GM18951 (cell line): Measurements from ENCODE around the gene CAMTA1.

Experiments
- POLR2A ChIP-seq: IDR thresholded peaks from 4 replicates; pipeline ENCODE4 v1.6.1; 2011; ENCODE audit warnings: mild to moderate bottlenecking; ENCODE audit not compliant: insufficient read length, insufficient read depth; ENCODE audit errors: extremely low read depth
- in situ Hi-C: fragments of 300-500 bp; cut with MboI; formaldehyde crosslinking; loops from one replicate; pipeline ENCODE4 v1.12.0; 2022; ENCODE audit warnings: low sequenced_read_pairs, mixed read lengths, inconsistent platforms; ENCODE audit not compliant: unreplicated experiment

CAMTA1 gene

DNA sequence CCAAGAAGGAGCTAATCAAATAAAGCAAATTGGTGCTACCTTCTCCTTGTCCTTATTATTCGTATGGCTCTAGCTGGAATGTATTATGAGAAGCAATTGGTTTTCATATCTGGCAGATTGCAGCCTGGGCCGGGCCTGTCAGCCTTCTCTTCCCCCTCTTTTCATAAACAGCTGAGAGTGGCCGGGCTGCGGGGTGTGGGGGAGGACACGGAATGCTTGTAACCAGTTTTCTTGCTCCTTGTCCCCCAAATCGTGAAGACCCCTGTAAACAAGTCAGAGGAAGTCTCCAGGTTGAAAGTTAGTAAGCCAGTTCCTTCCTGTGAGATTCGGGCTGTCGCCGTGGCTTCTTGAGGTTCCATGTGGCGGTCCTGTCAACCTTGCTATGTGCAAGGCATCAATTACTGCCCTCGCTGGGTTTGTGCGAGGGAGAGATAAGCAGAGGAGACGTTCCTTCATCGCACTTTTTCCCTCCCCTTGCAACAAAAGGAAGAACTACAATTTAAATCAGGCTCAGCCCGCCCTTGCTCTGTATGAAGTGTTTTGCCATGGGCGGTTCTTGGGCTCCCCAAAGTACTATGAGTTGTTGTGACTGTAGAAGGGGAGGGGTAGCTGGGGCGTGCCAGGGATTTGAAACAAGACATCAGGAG, 450.7 kb downstream of the CAMTA1 start:
- in situ Hi-C loops: no loop called here
- TF ChIP-seq POLR2A: no peak

DNA sequence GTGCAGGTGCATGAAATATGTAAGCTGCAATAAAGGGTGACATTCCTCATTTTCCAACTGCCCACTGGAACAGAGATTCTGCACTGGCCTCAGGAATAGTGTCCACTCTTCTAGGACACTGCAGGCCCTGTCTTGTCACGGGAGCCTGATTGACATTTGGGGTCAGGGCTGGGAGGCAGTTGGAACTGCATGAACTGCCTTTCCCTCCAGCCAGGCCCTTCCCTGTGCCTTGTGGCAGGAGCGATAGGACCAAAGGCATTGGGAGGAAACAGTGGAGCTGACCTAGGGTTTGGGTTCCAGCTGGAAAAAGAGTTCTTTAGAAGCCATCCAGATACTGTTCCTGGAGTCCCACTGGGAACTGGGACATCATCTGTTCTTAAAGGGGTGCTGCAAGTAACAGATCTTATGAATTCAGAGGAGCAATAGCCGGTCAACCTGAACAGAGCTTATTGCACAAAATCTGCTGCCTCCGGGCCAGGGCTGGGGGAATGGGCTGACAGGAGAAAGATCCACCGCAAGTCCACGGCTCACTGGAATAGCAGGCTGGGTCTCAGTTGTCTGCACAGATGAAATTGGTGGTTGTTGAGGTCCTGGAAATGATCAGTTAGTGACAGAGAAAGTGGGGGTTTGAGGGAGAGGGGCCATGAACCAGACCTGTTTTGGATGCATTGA, 451.7 kb downstream of the CAMTA1 start:
- in situ Hi-C loops: no loop called here
- no peak for TF ChIP-seq POLR2A

DNA sequence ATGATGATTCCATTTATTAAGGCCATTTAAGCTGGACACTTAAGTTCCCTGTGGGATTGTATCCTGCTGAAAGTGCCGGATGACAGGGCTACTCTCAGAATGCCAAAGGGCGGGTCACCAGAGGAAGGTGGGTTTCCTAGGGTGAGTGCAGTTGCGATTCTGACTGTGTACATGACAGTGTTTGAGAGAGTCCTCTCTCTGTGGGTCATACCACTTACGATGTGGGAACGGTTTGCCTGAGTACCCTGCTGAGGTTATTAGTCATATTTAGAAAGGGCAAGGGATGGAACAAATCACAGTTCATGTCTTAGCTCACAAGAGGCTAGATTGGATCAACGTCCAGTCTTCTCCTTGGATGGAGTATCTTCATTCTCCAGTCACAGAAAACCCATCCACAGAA, 461.9 kb downstream of the CAMTA1 start:
- in situ Hi-C loops: no loop called here
- no peak for TF ChIP-seq POLR2A

DNA sequence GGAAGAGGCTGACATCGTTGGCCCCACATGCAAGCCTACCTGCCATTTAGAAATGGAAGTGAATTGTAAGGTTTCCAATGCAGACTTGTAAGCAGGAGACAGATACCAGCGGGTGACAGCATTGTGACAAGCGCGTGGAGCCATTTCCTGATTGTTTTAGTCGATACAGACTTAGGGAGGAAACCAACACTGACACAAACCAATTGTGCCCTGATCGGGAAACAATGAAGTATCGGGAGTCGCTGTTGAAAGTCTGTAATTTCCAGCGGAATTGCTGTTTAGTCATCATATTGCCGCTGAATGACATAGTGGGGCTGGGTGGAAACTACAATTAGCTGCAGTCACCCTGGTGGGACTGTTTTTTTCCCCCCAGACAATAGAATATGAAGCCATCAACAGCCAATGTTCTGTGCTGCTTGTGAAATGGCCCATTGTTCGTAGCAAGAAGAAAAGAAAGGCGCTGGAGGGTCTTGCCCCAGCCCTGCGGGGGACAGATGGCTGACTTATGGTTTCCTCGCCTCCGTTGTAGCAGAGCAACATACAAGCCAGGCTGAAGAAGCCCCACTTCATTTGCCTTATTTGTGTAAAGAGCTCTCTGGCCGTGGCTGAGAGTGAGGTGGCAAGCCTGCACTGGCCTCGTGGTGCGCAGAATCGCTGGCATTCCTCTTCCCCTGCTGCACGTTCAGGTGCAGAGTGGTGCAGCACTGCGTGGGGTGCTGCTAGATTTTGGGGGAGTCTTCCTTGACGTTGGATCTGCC, 462.7 kb downstream of the CAMTA1 start:
- in situ Hi-C loops: no loop called here
- TF ChIP-seq POLR2A: no peak

DNA sequence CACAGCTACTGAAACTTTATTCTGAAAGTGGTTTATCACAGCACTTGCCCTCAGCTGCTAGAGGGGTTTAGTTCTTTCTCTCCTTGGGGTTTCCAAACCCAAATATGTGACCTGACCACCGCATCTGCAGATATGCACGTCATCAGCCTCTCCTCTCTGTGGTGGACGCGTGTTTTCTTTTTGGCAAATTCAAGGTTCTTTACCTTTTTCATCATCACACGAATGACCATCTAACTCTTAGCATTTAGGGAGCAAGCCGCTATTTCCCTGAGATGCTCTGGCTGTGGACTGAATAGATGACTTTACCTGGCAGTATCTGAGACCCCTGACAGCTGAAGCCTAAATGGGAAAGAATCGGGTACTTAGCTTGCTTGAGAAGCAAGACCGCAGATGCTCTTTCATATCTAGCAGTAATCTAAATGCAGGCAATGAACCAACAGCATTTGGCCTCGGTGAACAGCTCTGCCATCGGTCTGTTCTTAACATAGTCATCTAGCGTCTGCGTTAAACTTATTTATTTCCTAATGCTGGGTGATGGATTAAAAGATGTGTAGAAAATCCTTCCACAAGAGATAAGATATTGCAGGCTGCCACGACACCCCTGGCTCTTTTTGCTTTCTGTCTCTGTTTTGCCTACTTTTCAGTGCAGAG, 463.4 kb downstream of the CAMTA1 start:
- TF ChIP-seq POLR2A: no peak
- in situ Hi-C loops: no loop called here

DNA sequence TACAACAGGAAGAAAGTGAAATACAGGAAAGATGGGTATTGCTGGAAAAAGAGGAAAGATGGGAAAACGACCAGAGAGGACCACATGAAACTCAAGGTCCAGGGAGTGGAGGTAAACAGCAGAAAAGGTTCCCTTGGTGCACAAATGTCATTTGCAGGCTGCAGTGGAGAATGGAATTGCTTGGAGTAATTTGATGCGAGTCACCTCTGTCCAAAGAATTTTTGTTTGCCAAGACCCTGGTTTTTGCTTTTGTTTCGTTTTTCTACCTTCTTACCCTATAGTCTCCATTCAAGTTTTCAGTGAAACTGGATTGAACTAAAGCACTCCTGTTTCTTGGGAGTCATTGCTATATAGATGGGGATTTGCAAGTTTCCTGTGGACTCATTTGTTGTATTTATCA, 464.3 kb downstream of the CAMTA1 start:
- in situ Hi-C loops: no loop called here
- no peak for TF ChIP-seq POLR2A

DNA sequence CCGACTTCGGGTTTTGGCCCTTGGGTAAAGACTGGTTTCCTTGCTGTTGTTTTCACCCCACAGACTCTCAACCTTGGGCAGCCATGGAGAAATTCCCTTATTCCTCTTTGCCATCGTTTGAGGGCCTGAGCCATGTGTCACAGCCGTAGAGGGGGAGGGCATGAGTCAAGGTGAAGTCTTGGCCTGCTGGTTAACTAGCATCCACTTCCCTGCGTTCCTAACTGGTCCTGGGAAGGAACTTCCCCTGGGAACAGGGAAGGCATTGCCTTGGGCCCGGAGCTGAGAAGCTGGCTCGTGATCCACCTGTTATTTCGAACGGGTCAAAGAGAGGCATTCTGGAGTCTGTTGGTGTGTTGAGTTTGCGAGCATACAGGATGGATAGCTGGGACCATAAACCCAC, 464.9 kb downstream of the CAMTA1 start:
- no peak for TF ChIP-seq POLR2A
- in situ Hi-C loops: no loop called here

DNA sequence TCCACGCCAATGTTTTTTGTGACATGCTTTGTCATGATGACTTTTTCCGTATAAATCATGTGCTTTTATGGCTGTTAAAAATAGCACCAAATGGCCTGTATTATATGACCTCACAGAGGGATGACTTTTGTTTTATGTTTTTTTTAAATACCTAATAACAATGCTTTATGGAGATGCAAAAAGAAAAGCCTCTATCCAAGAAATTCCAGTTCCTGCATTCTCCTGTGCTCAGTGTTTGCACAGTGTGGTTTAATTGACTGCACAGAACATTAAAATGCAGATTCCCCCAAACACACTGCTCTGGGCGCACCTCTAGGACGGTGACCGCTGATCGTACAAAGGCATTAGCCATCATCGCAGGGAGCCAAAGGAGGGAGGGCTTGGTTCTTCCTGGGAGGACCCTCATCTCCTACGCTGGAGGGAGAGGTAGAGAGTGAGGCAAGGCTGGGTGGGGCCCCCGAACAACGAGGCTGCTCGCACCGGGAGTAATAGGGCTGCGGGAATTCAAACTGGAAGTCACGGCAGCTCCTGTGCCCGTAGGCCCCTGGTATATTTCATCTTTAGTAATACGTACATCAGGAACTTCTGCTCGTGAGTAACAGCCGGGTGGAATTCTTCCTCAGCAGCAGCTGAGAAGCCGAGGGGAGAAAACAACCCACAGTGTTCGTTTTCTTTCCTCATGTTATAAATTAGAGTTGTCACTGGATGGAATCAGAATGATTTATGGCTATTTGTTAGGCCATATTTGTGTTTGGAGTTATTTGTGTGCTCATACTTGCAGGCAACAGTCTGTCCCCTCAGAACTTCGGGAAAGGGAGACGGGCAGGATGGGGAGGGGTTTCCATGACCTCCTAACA, 465.6 kb downstream of the CAMTA1 start:
- in situ Hi-C loops: no loop called here

DNA sequence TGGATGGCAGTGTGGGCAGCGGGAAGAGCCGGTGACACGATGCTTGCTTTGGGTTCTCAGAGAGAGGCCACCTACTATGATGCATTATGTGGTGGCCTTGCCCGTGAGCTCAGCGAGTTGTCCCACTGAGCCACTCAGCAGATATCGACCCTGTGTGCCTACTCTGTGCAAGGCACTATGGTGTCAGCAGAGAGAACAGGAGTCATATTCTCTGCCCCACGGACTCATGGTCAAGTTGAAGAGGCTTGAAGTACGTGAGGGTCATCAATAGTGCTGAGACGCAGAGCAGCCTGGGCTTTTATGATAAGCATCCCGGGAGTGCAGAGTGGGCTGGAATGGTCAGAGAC, 466.2 kb downstream of the CAMTA1 start:
- no peak for TF ChIP-seq POLR2A
- in situ Hi-C loops: no loop called here

More for the DNA sequence above, 465.6 kb downstream of the CAMTA1 start:
- TF ChIP-seq POLR2A: no peak

DNA sequence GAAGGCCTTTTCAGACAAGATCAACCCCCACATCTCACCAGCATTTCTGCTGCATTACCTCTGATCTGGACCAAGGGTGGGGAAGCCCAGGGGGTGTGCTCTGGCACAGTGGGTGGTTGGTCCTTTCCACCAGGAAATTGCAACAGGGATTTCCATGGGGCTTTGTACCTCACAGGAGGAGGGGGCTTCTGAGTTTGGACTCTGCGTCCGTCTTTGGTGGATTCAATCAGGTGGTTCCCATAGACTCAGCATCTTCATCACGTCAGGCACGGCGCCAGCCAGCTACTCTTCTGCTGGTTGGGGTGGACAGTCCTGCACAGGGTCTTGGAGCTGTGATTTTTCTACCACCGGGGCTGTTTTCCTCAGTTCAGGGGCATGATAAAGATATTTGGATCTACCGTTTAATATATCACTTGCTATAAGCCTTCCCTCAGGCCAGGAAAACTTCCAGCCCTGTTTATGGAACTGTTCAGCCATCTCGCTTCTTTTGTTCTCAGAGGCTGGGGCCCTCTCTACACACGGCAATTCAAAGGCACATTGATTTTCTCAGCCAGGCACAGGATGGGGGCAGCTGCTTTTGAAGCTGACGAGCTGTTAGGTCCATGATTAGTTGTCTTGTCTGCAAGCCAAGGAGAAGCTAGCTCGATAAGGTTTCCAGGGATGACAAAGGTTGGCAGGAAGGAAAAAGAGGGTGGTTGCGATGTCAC, 467.3 kb downstream of the CAMTA1 start:
- in situ Hi-C loops: no loop called here
- no peak for TF ChIP-seq POLR2A

DNA sequence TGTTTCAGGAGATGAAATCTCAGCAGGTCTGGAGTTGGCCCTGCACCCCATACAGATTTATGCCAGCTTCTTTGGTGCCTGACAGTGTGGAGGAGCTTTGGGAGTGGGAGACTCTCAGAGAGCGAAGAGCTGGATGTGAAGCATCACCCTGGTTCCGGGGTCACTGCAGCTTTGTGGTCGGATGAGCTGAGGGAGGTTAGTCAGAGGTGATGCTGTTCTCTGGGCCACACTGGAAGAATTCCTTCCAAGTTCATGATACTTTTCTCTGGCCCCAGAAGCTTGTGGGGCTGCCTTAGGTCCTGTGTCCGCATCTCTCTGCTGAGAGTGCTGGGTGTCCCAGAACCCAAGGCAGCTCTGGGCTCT, 467.8 kb downstream of the CAMTA1 start:
- no peak for TF ChIP-seq POLR2A
- in situ Hi-C loops: no loop called here

DNA sequence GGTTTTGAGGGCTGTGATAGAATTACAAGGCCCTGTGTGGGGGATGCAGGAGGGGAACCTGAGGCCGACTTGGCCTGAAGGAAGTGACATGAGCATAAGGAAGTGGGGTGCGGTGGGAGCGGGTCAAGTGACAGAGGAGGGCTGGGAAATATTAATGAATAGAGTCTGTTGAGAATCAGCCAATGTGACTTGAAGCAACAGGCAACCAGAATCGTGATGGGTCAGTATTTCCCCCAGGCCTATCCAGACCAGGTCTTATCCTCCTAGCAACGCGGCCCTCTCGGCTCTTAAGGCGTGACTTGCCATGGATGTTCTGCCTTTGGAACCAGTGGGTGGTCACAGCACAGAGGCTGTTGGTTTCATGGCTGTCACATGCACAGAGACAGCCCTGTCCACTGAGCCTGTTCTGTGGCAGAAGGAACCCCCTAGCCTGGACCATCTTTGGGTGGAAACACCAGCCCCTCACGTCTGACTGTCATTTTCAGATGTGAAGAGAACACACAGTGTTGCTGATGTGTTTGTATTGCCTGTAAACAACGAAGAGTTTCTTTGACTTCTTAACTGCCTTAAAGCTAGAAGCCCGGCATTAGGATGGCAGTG, 468.8 kb downstream of the CAMTA1 start:
- in situ Hi-C loops: no loop called here
- TF ChIP-seq POLR2A: no peak
